HepG2 (cell line): Measurements from ENCODE around the gene SNAPC4.

ENCODE experiments used
- CTCF ChIP-seq: sonication (generic); formaldehyde crosslinking; IDR thresholded peaks from 2 replicates; pipeline ENCODE4 v1.5.0; 2020; ENCODE audit warnings: mild to moderate bottlenecking, missing genetic modification reagents, moderate library complexity
- FOXM1 ChIP-seq: sonication (generic); formaldehyde crosslinking; IDR thresholded peaks from 2 replicates; pipeline ENCODE4 v1.5.0; 2020; ENCODE audit warnings: missing genetic modification reagents
- MAZ ChIP-seq, 2 experiments: sonication (generic) in 1 of 2; formaldehyde crosslinking in 1 of 2; IDR thresholded peaks; 2 replicates each; pipeline versions ENCODE4 v1.5.0 to v1.6.1; 2012 to 2020; ENCODE audit warnings: low read depth in 2 of 2, mild to moderate bottlenecking in 2 of 2, borderline replicate concordance in 1 of 2, improper control_type of control experiment in 1 of 2, low read length in 1 of 2, missing genetic modification reagents in 1 of 2, moderate library complexity in 1 of 2
- NR1H2 ChIP-seq: sonication (generic); formaldehyde crosslinking; IDR thresholded peaks from 2 replicates; pipeline ENCODE4 v1.8.1; 2022; ENCODE audit warnings: low read depth, missing genetic modification reagents, borderline replicate concordance
- ZBTB26 ChIP-seq: IDR thresholded peaks from 2 replicates; pipeline ENCODE4 v1.6.1; 2016; ENCODE audit warnings: missing compliant biosample characterization, missing genetic modification reagents, borderline replicate concordance
- ZNF615 ChIP-seq: sonication (generic); formaldehyde crosslinking; IDR thresholded peaks from 2 replicates; pipeline ENCODE4 v1.5.0; 2020; ENCODE audit warnings: mild to moderate bottlenecking, missing genetic modification reagents, borderline replicate concordance

GRCh38 chr9:136443087-136443486, 43.1 kb upstream of the SNAPC4 start:
- TF ChIP-seq NR1H2 (no peak), MAZ (IDR thresholded peaks at IDR 0.05; ENCODE audit: borderline replicate concordance, low read depth, low read length) (no peak), MAZ (CRISPR knock-in tag; IDR thresholded peaks at IDR 0.05; ENCODE audit: low read depth) (no peak), FOXM1 (no peak), ZBTB26 (no peak), CTCF (CRISPR knock-in tag) (no peak), ZNF615 (CRISPR knock-in tag) (no peak)
